Fibroblast of lung (primary cell): ENCODE measurements around the gene CGB2. TPM values are rescaled to one million over a fixed set of nuclear protein-coding genes. Genes with fewer than 3 reads are reported as not detected.

ENCODE experiments used
- DNase-seq, 2 donors: peaks; one replicate each; pipeline versions ENCODE4 v3.0.0 to v3.0.0-alpha.2; 2010; ENCODE audit warnings: low read depth in 2 of 2
- H2AFZ ChIP-seq: 2 replicates; pipeline ENCODE4 v1.5.1; 2012; ENCODE audit warnings: low read length, control low read depth, inconsistent platforms
- H3K27ac ChIP-seq: 2 replicates; pipeline ENCODE4 v1.5.1; 2011; ENCODE audit warnings: low read length, control low read depth; ENCODE audit not compliant: insufficient read depth
- H3K27me3 ChIP-seq: 2 replicates; pipeline ENCODE4 v1.5.1; 2011; ENCODE audit warnings: mild to moderate bottlenecking, low read length; ENCODE audit not compliant: control insufficient read depth, insufficient read depth
- H3K36me3 ChIP-seq: 2 replicates; pipeline ENCODE4 v1.5.1; 2011; ENCODE audit warnings: low read length; ENCODE audit not compliant: control insufficient read depth, insufficient read depth
- H3K4me1 ChIP-seq: 2 replicates; pipeline ENCODE4 v1.5.1; 2011; ENCODE audit warnings: low read length; ENCODE audit not compliant: control insufficient read depth, insufficient read depth; ENCODE audit errors: extremely low read depth
- H3K4me2 ChIP-seq: 2 replicates; pipeline ENCODE4 v1.5.1; 2011; ENCODE audit warnings: low read length, control low read depth; ENCODE audit not compliant: insufficient read depth; ENCODE audit errors: extremely low read depth
- H3K4me3 ChIP-seq, 4 experiments: fragments of 200-600 bp in 1 of 4; sonication (generic) in 1 of 4; replicated peaks in 1 of 4; 2 replicates each; pipeline ENCODE4 v1.5.1; 2011 to 2016; ENCODE audit warnings: low read length in 4 of 4, low read depth in 3 of 4, mild to moderate bottlenecking in 3 of 4, control low read depth in 2 of 4, inconsistent platforms in 1 of 4, mixed read lengths in 1 of 4; ENCODE audit not compliant: insufficient read depth in 1 of 4; ENCODE audit errors: control extremely low read depth in 1 of 4
- H3K79me2 ChIP-seq: 2 replicates; pipeline ENCODE4 v1.5.1; 2012; ENCODE audit warnings: mild to moderate bottlenecking, low read length, inconsistent platforms; ENCODE audit not compliant: control insufficient read depth, insufficient read depth
- H3K9ac ChIP-seq: 2 replicates; pipeline ENCODE4 v1.5.1; 2011; ENCODE audit warnings: mild to moderate bottlenecking, low read length, control low read depth; ENCODE audit not compliant: insufficient read depth
- H3K9me3 ChIP-seq: 2 replicates; pipeline ENCODE4 v1.5.1; 2012; ENCODE audit warnings: low read depth, low read length; ENCODE audit not compliant: control insufficient read depth, insufficient read depth
- H4K20me1 ChIP-seq: 2 replicates; pipeline ENCODE4 v1.5.1; 2011; ENCODE audit warnings: low read length; ENCODE audit not compliant: control insufficient read depth, insufficient read depth; ENCODE audit errors: extremely low read depth
- EZH2 ChIP-seq: IDR thresholded peaks from 2 replicates; pipeline ENCODE4 v1.5.1; 2012; ENCODE audit warnings: low read length, control low read depth, mild to moderate bottlenecking; ENCODE audit errors: missing control alignments
- polyA plus RNA-seq, 2 donors: library from polyadenylated mRNA; depleted of rRNA in 1 of 2; stranded (reverse) in 1 of 2; unstranded in 1 of 2; fragments of >200 nt; gene quantifications; 2 replicates each; pipeline ENCODE4 v1.2.1, GENCODE V29; 2011 to 2012; ENCODE audit warnings: missing spikeins in 1 of 2
- total RNA-seq: library from RNA; depleted of rRNA; stranded (reverse); fragments of >200 nt; gene quantifications from 2 replicates; pipeline ENCODE4 v1.2.1, GENCODE V29; 2014
- TF ChIP-seq, protein P1 (sequence below), 2 donors: IDR thresholded peaks in 1 of 2; conservative IDR thresholded peaks in 1 of 2; 1 replicate in 1 of 2; 2 replicates in 1 of 2; pipeline ENCODE4 v1.5.1; 2011 to 2012; ENCODE audit warnings: low read length in 2 of 2, control low read depth in 1 of 2, inconsistent platforms in 1 of 2, low read depth in 1 of 2, mild to moderate bottlenecking in 1 of 2

The CGB2 gene
- total and polyA plus RNA-seq, 2 donors (not counting 1 experiment from before 2014, with no cell fraction given) = not detected

DNA sequence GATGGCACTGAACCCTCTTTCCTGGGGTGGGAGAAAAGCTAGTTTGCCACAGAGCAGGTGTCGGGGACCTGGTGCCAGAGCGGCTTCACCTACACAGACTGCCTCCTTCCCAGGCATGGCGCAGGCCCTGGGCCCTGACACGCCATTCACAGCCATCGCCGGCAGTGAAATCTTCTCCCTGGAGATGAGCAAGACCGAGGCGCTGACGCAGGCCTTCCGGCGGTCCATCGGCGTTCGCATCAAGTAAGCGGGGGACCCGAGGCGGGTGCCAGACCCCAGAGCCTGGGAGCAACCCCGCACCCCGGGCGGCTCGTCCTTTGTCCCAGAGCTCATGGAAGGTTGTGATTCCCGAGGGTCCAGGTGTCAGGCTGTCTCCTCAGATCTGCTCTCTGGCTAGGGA, 24.8 kb upstream of the CGB2 start:
- H3K4me3 ChIP-seq = no peak overlapping the region
- H3K27me3 ChIP-seq = no peaks in the 10 kb centered on the region
- H3K4me2 ChIP-seq = no peak overlapping the region
- H4K20me1 ChIP-seq = no peaks in the 10 kb centered on the region
- DNase-seq = no peak
- H2AFZ ChIP-seq = no peak overlapping the region
- no peaks in the 10 kb centered on the region for H3K4me1 ChIP-seq
- no peak overlapping the region for H3K27ac ChIP-seq
- H3K36me3 ChIP-seq = peaks cover 35% of the 10 kb centered on the region
- H3K9me3 ChIP-seq = no peaks in the 10 kb centered on the region
- no peaks in the 10 kb centered on the region for H3K79me2 ChIP-seq
- TF ChIP-seq, protein P1, sequence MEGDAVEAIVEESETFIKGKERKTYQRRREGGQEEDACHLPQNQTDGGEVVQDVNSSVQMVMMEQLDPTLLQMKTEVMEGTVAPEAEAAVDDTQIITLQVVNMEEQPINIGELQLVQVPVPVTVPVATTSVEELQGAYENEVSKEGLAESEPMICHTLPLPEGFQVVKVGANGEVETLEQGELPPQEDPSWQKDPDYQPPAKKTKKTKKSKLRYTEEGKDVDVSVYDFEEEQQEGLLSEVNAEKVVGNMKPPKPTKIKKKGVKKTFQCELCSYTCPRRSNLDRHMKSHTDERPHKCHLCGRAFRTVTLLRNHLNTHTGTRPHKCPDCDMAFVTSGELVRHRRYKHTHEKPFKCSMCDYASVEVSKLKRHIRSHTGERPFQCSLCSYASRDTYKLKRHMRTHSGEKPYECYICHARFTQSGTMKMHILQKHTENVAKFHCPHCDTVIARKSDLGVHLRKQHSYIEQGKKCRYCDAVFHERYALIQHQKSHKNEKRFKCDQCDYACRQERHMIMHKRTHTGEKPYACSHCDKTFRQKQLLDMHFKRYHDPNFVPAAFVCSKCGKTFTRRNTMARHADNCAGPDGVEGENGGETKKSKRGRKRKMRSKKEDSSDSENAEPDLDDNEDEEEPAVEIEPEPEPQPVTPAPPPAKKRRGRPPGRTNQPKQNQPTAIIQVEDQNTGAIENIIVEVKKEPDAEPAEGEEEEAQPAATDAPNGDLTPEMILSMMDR (conservative IDR thresholded peaks at IDR 0.05 in 1 of 2, IDR thresholded peaks at IDR 0.05 in 1 of 2; ENCODE audit: low read depth in 1 of 2, low read length in 2 of 2) = no peak
- TF ChIP-seq EZH2 = no peak
- no peak overlapping the region for H3K9ac ChIP-seq

DNA sequence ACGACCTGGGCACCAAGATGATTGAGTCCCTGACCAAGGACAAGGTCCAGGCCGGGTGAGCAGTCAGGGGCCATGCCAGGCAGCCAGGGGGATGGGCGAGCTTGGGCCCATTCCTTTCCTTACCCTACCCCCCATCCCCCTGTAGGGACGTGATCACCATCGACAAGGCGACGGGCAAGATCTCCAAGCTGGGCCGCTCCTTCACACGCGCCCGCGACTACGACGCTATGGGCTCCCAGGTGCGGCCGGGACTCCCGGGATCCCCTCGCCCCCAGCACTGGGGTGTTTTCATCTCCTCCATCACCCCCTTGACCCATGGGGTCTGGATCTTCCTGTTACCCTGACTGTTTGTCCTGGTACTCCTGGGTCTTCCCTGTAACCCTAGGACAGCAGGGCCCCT, 21.9 kb upstream of the CGB2 start:
- Histone ChIP-seq H3K36me3 (peaks cover 32% of the 10 kb centered on the region), H3K4me3 (no peak overlapping the region)

DNA sequence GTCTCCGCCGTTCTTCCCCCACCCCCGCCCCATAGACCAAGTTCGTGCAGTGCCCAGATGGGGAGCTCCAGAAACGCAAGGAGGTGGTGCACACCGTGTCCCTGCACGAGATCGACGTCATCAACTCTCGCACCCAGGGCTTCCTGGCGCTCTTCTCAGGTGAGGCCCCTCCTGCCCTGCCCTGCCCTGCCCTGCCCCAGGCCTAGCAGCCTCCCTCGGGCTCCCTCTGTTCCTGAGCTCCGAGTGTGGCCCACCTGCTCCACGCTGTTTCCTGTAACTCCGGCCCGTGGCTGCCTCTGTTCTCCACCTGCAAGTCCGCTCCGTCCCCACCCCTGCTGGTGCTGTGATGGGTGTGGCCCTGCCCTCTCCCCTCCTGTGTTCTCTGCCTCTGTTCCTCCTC, 21.2 kb upstream of the CGB2 start:
- H3K9me3 ChIP-seq = no peaks in the 10 kb centered on the region
- H4K20me1 ChIP-seq = no peaks in the 10 kb centered on the region
- H3K27me3 ChIP-seq = no peaks in the 10 kb centered on the region
- H3K4me3 ChIP-seq = no peak overlapping the region
- no peak overlapping the region for H2AFZ ChIP-seq
- H3K9ac ChIP-seq = no peak overlapping the region
- TF ChIP-seq, protein P1 (conservative IDR thresholded peaks at IDR 0.05 in 1 of 2, IDR thresholded peaks at IDR 0.05 in 1 of 2; ENCODE audit: low read depth in 1 of 2, low read length in 2 of 2) = no peak
- no peak for TF ChIP-seq EZH2
- no peak overlapping the region for H3K27ac ChIP-seq
- DNase-seq = no peak
- H3K4me2 ChIP-seq = no peak overlapping the region
- peaks cover 29% of the 10 kb centered on the region for H3K36me3 ChIP-seq
- H3K79me2 ChIP-seq = no peaks in the 10 kb centered on the region
- no peaks in the 10 kb centered on the region for H3K4me1 ChIP-seq

More for the DNA sequence above, 21.9 kb upstream of the CGB2 start:
- no peak for DNase-seq
- Histone ChIP-seq H3K4me2 (no peak overlapping the region), H3K27me3 (no peaks in the 10 kb centered on the region), H2AFZ (no peak overlapping the region), H3K9ac (no peak overlapping the region), H3K79me2 (no peaks in the 10 kb centered on the region), H3K27ac (no peak overlapping the region), H3K9me3 (no peaks in the 10 kb centered on the region), H4K20me1 (no peaks in the 10 kb centered on the region), H3K4me1 (no peaks in the 10 kb centered on the region)
- TF ChIP-seq EZH2 = no peak
- TF ChIP-seq, protein P1 (conservative IDR thresholded peaks at IDR 0.05 in 1 of 2, IDR thresholded peaks at IDR 0.05 in 1 of 2; ENCODE audit: low read depth in 1 of 2, low read length in 2 of 2) = no peak
